ENCODE data around the gene DIO3. TPM values are rescaled to one million over a fixed set of nuclear protein-coding genes. Genes with fewer than 3 reads are reported as not detected.

DIO3 gene
- total RNA-seq, 1 experiment from 2014 or later, result 0.26 TPM

- Histone ChIP-seq H3K9me3 (ENCODE audit: insufficient read depth, low read depth) (no peaks in the 10 kb centered on the region), H3K4me2 (no peak overlapping the region), H2AFZ (no peak overlapping the region), H3K27ac (no peak overlapping the region), H4K20me1 (ENCODE audit: insufficient read depth) (no peaks in the 10 kb centered on the region), H3K36me3 (ENCODE audit: low read depth) (no peaks in the 10 kb centered on the region), H3K4me1 (replicated peaks; ENCODE audit: insufficient read depth) (peaks cover 29% of the 10 kb centered on the region), H3K27me3 (ENCODE audit: insufficient read depth, low read depth) (no peaks in the 10 kb centered on the region), H3F3A (ENCODE audit: insufficient read depth, low read depth) (peaks cover 26% of the 10 kb centered on the region; the same call in 1 of the 2 replicates), H3K9me2 (ENCODE audit: insufficient read depth) (no peaks in the 10 kb centered on the region), H3K79me2 (ENCODE audit: low read depth) (no peaks in the 10 kb centered on the region), H3K4me3 (no peak overlapping the region)
- POLR2A ChIA-PET (ENCODE audit: unreplicated experiment), result interaction anchor here (0.6 kb wide), 1 partner anchor 75 kb away, joined by 13 read pairs; no protein-coding TSS in a partner anchor
- DNase-seq, result no peak
- intact Hi-C loops (cut with micrococcal nuclease; ENCODE audit: unreplicated experiment), result loop anchor here (10.0 kb wide), 1 partner anchor 809 kb away; the partner anchor contains the start of genes CINP and TECPR2
- TF ChIP-seq CTCF (conservative IDR thresholded peaks at IDR 0.05), result no peak
- no peak for TF ChIP-seq EZH2 (IDR thresholded peaks at IDR 0.05; ENCODE audit: low read depth)
- BruUV-seq (replicated peaks), result no TSS peak
- CTCF ChIA-PET, result interaction anchor here (0.6 kb wide), 1 partner anchor 833 kb away, joined by 7 read pairs; no protein-coding TSS in a partner anchor
Measured at GRCh38 chr14:101556131-101556530, 5.2 kb upstream of the DIO3 start.

GRCh38 chr14:101556566-101557320 lies 4.6 kb upstream of the DIO3 start:
- H3K36me3 ChIP-seq (ENCODE audit: low read depth), result no peaks in the 10 kb centered on the region
- intact Hi-C loops (cut with micrococcal nuclease; ENCODE audit: unreplicated experiment), result loop anchor here (10.0 kb wide), 1 partner anchor 808 kb away; the partner anchor contains the start of genes CINP and TECPR2
- no peaks in the 10 kb centered on the region for H3K9me2 ChIP-seq (ENCODE audit: insufficient read depth)
- H3K4me1 ChIP-seq (replicated peaks; ENCODE audit: insufficient read depth), result peaks cover 26% of the 10 kb centered on the region
- H3K27me3 ChIP-seq (ENCODE audit: insufficient read depth, low read depth), result no peaks in the 10 kb centered on the region
- no peak overlapping the region for H2AFZ ChIP-seq
- H3K79me2 ChIP-seq (ENCODE audit: low read depth), result no peaks in the 10 kb centered on the region
- H3F3A ChIP-seq (ENCODE audit: insufficient read depth, low read depth), result peaks cover 26% of the 10 kb centered on the region; the same call in 1 of the 2 replicates
- H3K27ac ChIP-seq, result no peak overlapping the region
- no peaks in the 10 kb centered on the region for H3K9me3 ChIP-seq (ENCODE audit: insufficient read depth, low read depth)
- DNase-seq, result peak in 1 of 2 experiments; percentile 54
- H3K4me3 ChIP-seq, result no peak overlapping the region
- ChIA-PET POLR2A (ENCODE audit: unreplicated experiment) (no interaction called here), CTCF (interaction anchor here (0.6 kb wide), 1 partner anchor 833 kb away, joined by 7 read pairs; no protein-coding TSS in a partner anchor)
- H4K20me1 ChIP-seq (ENCODE audit: insufficient read depth), result no peaks in the 10 kb centered on the region
- TF ChIP-seq EZH2 (IDR thresholded peaks at IDR 0.05; ENCODE audit: low read depth) (no peak), CTCF (conservative IDR thresholded peaks at IDR 0.05) (no peak)
- BruUV-seq (replicated peaks), result no TSS peak
- H3K4me2 ChIP-seq, result no peak overlapping the region

- Histone ChIP-seq H3K4me2 (no peak overlapping the region), H3K4me3 (no peak overlapping the region), H2AFZ (no peak overlapping the region), H3K27ac (no peak overlapping the region), H3K36me3 (ENCODE audit: low read depth) (no peaks in the 10 kb centered on the region), H4K20me1 (ENCODE audit: insufficient read depth) (no peaks in the 10 kb centered on the region), H3F3A (ENCODE audit: insufficient read depth, low read depth) (peaks cover 23% of the 10 kb centered on the region; the same call in 1 of the 2 replicates), H3K9me3 (ENCODE audit: insufficient read depth, low read depth) (no peaks in the 10 kb centered on the region), H3K79me2 (ENCODE audit: low read depth) (no peaks in the 10 kb centered on the region), H3K4me1 (replicated peaks; ENCODE audit: insufficient read depth) (peaks cover 20% of the 10 kb centered on the region), H3K9me2 (ENCODE audit: insufficient read depth) (no peaks in the 10 kb centered on the region), H3K27me3 (ENCODE audit: insufficient read depth, low read depth) (no peaks in the 10 kb centered on the region)
- POLR2A ChIA-PET (ENCODE audit: unreplicated experiment), result no interaction called here
- TF ChIP-seq CTCF (conservative IDR thresholded peaks at IDR 0.05), result no peak
- TF ChIP-seq EZH2 (IDR thresholded peaks at IDR 0.05; ENCODE audit: low read depth), result no peak
- DNase-seq, result no peak
- intact Hi-C loops (cut with micrococcal nuclease; ENCODE audit: unreplicated experiment), result loop anchor here (10.0 kb wide), 1 partner anchor 807 kb away; the partner anchor contains the start of genes CINP and TECPR2
- no TSS peak for BruUV-seq (replicated peaks)
- CTCF ChIA-PET, result no interaction called here
Measured at GRCh38 chr14:101557321-101557695, 4.0 kb upstream of the DIO3 start.
